DOHH2 (cell line): ENCODE measurements around the gene EHBP1L1.
A peak's percentile ranks its signal among the peaks of the same experiment; 100 is the strongest.

Experiments used
- H3F3A ChIP-seq: fragments of 200-600 bp; sonication (generic), shearing (Covaris generic); 2 replicates; pipeline ENCODE4 v1.6.0; 2016; ENCODE audit warnings: antibody characterized with exemption, mild to moderate bottlenecking; ENCODE audit not compliant: control insufficient read depth, insufficient read depth
- H3K27ac ChIP-seq: fragments of 200-600 bp; sonication (generic); 2 replicates; pipeline ENCODE4 v1.5.1; 2014; ENCODE audit warnings: low read depth, mild to moderate bottlenecking, low read length, moderate library complexity
- H3K27me3 ChIP-seq: fragments of 200-600 bp; sonication (generic); 2 replicates; pipeline ENCODE4 v1.6.1; 2014; ENCODE audit warnings: mild to moderate bottlenecking, low read length, mixed read lengths; ENCODE audit not compliant: control insufficient read depth
- H3K36me3 ChIP-seq: fragments of 200-600 bp; sonication (generic); 2 replicates; pipeline ENCODE4 v1.6.1; 2014; ENCODE audit warnings: mild to moderate bottlenecking, low read length, moderate library complexity, mixed read lengths; ENCODE audit not compliant: control insufficient read depth
- H3K4me1 ChIP-seq: fragments of 200-600 bp; sonication (generic); 2 replicates; pipeline ENCODE4 v1.6.1; 2014; ENCODE audit warnings: mild to moderate bottlenecking, low read length, mixed read lengths; ENCODE audit not compliant: control insufficient read depth
- H3K4me2 ChIP-seq: fragments of 200-600 bp; sonication (generic); 2 replicates; pipeline ENCODE4 v1.6.0; 2014; ENCODE audit warnings: mild to moderate bottlenecking, low read length, moderate library complexity
- H3K4me3 ChIP-seq: fragments of 200-600 bp; sonication (generic); 2 replicates; pipeline ENCODE4 v1.5.1; 2014; ENCODE audit warnings: mild to moderate bottlenecking, low read length, mixed read lengths
- H3K79me2 ChIP-seq: fragments of 200-600 bp; sonication (generic); 2 replicates; pipeline ENCODE4 v1.6.1; 2014; ENCODE audit warnings: mild to moderate bottlenecking, low read length, mixed read lengths; ENCODE audit not compliant: control insufficient read depth
- H3K9me2 ChIP-seq: fragments of 200-600 bp; sonication (generic); replicated peaks from 2 replicates; pipeline ENCODE4 v1.6.1; 2014; ENCODE audit warnings: mild to moderate bottlenecking, low read length, mixed read lengths; ENCODE audit not compliant: control insufficient read depth
- H3K9me3 ChIP-seq: fragments of 200-600 bp; sonication (generic); 2 replicates; pipeline ENCODE4 v1.6.1; 2014; ENCODE audit warnings: antibody characterized with exemption, low read length, mixed read lengths; ENCODE audit not compliant: control insufficient read depth, insufficient read depth
- H4K20me1 ChIP-seq: fragments of 200-600 bp; sonication (generic); 2 replicates; pipeline ENCODE4 v1.6.0; 2014; ENCODE audit warnings: low read depth, mild to moderate bottlenecking, antibody characterized with exemption, low read length, moderate library complexity; ENCODE audit not compliant: control insufficient read depth, insufficient read depth
- EZH2phosphoT487 ChIP-seq: fragments of 200-600 bp; sonication (generic); IDR thresholded peaks from 2 replicates; pipeline ENCODE4 v1.6.1; 2017; ENCODE audit warnings: borderline replicate concordance, mild to moderate bottlenecking, antibody characterized with exemption, low read length, moderate library complexity, mixed read lengths
- TF ChIP-seq, protein P1 (sequence below): fragments of 200-600 bp; sonication (generic); IDR thresholded peaks from one replicate; pipeline ENCODE4 v1.5.1; 2014; ENCODE audit warnings: antibody characterized with exemption, mild to moderate bottlenecking, low read depth, low read length; ENCODE audit not compliant: poor library complexity, severe bottlenecking

EHBP1L1 gene

DNA sequence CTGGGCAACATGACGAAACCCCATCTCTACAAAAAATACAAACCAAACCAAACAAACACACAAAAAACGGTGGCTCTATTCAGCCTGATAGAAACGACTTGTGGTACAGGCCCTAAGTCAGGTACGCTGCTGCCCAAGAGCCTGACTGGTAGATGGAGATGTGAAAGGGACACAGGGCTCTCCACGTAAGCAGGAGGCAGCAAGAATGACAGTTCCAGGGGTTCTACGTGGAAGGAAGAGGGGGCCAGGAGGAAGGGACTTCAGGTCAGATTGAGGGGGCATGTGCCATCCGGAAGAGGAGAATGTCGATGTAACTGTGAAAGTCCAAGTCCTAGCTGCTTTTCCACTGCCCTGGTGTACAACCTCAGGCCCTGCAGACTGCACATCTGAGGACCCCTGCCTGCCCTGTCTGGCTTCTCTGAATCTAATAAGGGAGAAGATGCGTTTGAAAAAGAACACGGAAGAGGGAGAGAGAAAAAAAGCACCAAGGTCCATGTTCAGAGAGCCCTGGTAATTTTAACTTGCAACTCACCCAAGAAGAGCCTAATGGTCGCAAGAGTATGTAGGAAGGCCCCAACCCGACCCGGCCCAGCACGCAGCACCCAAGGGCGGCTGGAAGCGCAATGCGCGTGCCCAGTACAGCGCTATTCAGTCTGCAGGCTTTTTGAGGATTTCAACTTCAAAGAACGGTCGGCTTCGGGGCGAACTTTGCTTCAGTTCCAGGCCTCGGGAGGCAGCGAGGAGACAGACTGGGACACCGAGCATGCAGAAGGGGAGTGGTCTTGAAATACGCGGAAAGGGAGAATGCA is 6.5 kb upstream of the EHBP1L1 start:
- Histone ChIP-seq H3K9me2 (no peaks in the 10 kb centered on the region), H3K27ac (peak overlapping the region; percentile 83), H3F3A (peaks cover 17% of the 10 kb centered on the region), H3K4me1 (peaks cover 58% of the 10 kb centered on the region), H3K27me3 (no peaks in the 10 kb centered on the region), H3K36me3 (peaks cover 35% of the 10 kb centered on the region), H3K4me2 (peak overlapping the region; percentile 87), H4K20me1 (0 out of 2 replicates have a peak, but pooled peaks cover 2% of the 10 kb centered on the region), H3K79me2 (peaks cover 71% of the 10 kb centered on the region), H3K9me3 (no peaks in the 10 kb centered on the region), H3K4me3 (peak overlapping the region; percentile 98)
- no peak for TF ChIP-seq EZH2phosphoT487
- TF ChIP-seq, protein P1, sequence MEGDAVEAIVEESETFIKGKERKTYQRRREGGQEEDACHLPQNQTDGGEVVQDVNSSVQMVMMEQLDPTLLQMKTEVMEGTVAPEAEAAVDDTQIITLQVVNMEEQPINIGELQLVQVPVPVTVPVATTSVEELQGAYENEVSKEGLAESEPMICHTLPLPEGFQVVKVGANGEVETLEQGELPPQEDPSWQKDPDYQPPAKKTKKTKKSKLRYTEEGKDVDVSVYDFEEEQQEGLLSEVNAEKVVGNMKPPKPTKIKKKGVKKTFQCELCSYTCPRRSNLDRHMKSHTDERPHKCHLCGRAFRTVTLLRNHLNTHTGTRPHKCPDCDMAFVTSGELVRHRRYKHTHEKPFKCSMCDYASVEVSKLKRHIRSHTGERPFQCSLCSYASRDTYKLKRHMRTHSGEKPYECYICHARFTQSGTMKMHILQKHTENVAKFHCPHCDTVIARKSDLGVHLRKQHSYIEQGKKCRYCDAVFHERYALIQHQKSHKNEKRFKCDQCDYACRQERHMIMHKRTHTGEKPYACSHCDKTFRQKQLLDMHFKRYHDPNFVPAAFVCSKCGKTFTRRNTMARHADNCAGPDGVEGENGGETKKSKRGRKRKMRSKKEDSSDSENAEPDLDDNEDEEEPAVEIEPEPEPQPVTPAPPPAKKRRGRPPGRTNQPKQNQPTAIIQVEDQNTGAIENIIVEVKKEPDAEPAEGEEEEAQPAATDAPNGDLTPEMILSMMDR, result no peak

DNA sequence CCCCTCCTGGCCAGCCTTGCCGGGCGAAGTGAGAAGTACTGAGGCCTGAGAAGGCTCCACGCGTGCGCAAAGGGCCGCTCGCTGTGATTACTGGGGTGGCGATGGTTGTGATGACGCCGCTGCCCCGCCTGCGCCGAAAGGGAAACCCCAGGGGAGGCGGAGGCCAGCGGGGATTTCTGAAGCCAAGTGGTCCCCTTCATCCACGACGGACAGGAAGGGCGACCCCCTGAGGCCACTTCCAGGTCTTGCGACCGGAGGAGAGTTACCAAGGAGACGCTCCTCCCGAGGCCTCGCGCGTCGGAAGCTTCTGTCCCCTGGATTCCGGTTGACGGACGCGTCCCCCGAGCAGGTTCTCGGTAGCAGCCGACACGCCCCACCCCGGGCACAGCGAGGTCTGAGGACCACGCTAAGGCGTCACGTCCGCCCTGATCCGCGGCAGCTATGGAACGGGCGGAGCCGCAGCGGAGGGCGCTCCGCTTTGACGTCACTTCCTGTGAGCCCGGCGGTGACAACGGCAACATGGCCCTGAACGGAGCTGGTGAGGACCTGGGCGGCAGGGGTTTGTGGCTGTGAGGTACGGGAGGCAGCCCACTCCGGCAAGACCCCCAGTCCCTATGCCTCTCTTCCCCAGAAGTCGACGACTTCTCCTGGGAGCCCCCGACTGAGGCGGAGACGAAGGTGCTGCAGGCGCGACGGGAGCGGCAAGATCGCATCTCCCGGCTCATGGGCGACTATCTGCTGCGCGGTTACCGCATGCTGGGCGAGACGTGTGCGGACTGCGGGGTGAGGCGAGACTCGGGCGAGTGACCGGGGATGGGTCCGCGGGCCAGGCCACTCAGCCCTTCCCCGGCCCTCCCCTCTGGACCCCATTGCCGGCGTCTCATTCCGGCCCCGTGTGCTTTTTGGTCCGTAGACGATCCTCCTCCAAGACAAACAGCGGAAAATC is 5.6 kb upstream of the EHBP1L1 start, which contains the start of gene ZNRD2:
TSS of gene ZNRD2 (plus strand) at position 505 of the 946 bp plus-strand sequence. CDS start at position 520, 15 bp downstream.
- H3K4me1 ChIP-seq, result peaks cover 64% of the 10 kb centered on the region
- H4K20me1 ChIP-seq, result 0 out of 2 replicates have a peak, but pooled peaks cover 2% of the 10 kb centered on the region
- H3K27ac ChIP-seq, result peak within 1 kb of the TSS; percentile 83
- no peaks in the 10 kb centered on the region for H3K9me2 ChIP-seq
- H3K4me3 ChIP-seq, result peak within 1 kb of the TSS; percentile 98
- H3K36me3 ChIP-seq, result peaks cover 35% of the 10 kb centered on the region
- H3K9me3 ChIP-seq, result no peaks in the 10 kb centered on the region
- TF ChIP-seq, protein P1, result peak; percentile 58
- no peak for TF ChIP-seq EZH2phosphoT487
- peaks cover 71% of the 10 kb centered on the region for H3K79me2 ChIP-seq
- peak within 1 kb of the TSS; percentile 87 for H3K4me2 ChIP-seq
- H3F3A ChIP-seq, result peaks cover 24% of the 10 kb centered on the region
- H3K27me3 ChIP-seq, result no peaks in the 10 kb centered on the region

DNA sequence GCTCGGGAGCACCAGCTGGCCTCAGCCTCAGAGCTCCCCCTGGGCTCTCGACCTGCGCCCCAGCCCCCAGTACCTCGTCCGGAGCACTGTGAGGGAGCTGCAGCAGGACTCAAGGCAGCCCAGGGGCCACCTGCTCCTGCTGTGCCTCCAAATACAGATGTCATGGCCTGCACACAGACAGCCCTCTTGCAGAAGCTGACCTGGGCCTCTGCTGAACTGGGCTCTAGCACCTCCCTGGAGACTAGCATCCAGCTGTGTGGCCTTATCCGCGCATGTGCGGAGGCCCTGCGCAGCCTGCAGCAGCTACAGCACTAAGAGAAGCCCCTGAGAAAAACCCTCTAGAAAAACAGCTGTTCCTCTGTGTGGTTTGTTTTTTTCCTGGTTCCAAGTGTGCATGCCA is 4.4 kb upstream of the EHBP1L1 start:
- Histone ChIP-seq H3K4me2 (peak overlapping the region; percentile 87), H3K27me3 (no peaks in the 10 kb centered on the region), H3F3A (peaks cover 27% of the 10 kb centered on the region), H4K20me1 (0 out of 2 replicates have a peak, but pooled peaks cover 2% of the 10 kb centered on the region), H3K4me3 (peak overlapping the region; percentile 98), H3K27ac (peak overlapping the region; percentile 31; the same call in 1 of the 2 replicates), H3K9me3 (no peaks in the 10 kb centered on the region), H3K79me2 (peaks cover 66% of the 10 kb centered on the region), H3K4me1 (peaks cover 61% of the 10 kb centered on the region), H3K36me3 (peaks cover 30% of the 10 kb centered on the region), H3K9me2 (no peaks in the 10 kb centered on the region)
- TF ChIP-seq, protein P1, result no peak
- no peak for TF ChIP-seq EZH2phosphoT487
